Stimulated activated CD8-positive, alpha-beta memory T cell treated with anti-CD3 and anti-CD28 coated beads, Interleukin-4, amount 100 ng/mL, for 4 hours (primary cell): ENCODE results near the gene SEC22C.
A peak's percentile ranks its signal among the peaks of the same experiment; 100 is the strongest.

Source experiments
- DNase-seq, 2 donors: peaks; one replicate each; pipeline ENCODE4 v3.0.0-alpha.2; 2020; ENCODE audit warnings: low read depth in 2 of 2, low spot score in 1 of 2

SEC22C gene

DNA sequence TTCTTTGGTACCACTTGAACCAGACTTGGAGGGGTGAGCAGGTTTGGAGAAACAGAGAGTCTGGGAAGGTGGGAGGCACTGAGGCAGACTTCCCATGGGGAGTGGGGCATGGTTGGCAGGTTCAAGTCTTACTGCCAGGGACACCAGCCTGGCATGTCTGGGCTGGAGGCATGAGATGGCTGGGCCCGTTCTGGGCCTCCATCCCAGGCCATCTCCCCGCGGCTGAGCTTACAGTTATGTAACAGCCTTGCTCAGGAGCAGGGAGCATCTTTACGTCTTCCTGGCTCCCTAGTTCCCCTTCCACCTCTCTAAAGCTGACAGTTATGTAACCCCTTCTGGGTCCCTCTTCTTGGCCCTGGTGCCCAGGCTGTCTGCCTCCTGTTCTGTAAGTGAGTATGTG lies 66.9 kb downstream of the SEC22C start:
- DNase-seq = no peak

DNA sequence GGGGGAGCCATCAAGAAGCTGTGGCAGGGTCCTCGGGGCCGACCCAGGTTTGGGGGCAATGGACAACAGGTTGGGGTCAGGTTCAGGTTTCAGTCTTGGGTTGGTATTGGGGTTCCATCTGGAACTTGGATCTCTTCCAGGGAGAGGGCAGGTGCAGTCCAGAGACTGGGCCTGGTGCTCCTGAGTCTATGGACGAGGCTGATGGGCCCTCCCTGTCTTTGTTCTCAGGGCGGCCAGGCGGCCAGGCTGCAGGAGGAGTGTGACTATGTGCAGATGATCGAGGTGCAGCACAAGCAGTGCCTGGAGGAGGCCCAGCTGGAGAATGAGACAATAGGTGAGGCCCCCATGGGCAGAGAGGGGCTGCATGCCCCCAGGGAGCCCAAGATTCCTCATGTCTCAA lies 68.2 kb downstream of the SEC22C start:
- no peak for DNase-seq

DNA sequence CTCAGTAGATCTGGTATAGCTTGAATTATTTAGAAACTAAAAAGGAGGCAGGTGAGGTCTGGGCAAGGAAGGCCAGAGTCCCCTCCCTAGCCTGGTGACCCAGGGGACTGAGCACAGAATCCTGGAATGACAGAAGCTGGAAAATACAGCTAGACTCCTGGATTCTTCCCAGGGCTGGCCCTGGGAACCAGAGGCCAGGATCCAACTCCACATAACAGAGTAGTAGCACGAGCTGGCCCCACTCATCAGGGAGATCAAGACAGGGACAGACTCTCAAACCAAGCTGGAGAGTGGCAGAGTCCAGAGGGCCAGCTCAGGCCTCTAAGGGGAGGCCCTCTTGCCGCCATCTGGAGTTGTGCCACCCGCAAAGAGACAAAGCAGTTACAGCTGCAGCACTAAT lies 68.6 kb downstream of the SEC22C start:
- DNase-seq = no peak

DNA sequence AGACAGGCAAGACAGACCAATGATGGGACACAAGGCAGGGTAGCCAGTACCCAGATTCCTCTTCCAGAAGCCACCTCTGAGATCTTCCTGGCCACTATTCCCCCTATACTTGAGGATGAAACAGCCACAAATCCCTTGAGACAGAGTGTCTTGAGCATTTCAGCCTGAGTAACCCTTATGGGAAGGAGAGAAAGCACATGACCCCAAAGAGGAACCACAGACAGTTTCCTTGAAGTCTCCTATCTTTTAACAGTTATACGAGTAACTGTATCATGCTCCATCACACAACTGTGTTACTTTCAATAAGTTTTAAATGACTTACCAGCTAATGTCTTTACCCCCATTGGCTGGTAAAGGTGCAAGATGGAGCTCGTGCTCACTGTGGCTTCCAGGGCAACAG lies 70.0 kb downstream of the SEC22C start:
- no peak for DNase-seq

DNA sequence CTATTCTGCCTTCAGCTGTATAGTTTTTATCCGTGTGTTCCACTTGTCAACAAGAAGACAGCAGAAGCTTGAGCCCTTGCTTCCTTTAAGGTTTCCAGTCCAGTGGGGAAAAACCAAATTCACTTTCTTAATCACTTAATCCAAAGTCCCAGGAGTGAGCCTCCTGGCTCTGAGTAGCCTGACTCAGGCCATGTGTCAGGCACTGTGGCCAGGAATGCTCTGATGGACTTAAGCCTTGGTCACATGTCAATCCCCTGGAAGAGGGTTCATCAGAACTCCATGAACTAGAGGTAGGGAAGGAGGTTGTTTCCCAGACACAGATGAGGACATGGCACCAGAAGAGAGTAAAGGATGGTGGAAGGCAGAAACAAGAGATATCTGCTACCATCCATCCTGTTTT lies 70.6 kb downstream of the SEC22C start:
- no peak for DNase-seq

DNA sequence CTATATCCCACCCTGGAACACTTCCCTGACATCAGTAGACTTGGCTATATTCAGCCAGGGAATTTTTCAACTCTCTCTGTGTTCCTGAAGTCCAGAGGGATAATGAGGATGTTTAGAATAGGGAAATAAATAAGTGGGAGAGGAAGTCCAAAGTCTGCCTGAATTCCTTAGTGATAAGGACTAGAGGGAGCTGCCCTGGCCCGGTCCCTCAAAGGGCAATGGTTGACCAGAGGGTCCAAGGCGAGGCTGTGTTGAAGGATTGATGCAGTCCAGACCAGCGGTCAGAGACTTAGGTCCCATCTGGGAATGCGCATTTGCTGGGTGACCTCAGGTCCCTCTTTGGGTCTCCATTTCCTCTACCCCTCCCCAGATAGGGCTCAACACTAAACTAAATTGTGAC lies 71.4 kb downstream of the SEC22C start:
- DNase-seq = no peak

DNA sequence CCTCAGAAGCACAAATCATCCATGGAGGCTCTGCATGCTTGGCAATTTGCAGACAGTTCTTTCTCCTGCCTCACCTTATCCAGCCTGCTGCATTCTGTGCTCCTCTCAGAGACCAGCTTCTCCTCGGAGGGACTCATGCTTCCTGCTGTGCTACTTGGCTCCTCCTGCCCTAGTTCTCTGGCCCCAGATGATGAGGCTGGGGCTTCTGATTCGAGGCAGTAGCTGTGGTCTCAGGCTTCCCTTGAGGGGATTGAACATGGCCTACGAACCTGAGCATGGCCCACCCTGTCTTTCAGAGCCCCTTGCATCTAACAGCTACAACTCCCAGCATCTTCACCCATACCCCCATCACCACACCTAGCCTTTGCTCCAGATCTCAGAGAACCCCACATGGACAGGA lies 72.7 kb downstream of the SEC22C start:
- no peak for DNase-seq

DNA sequence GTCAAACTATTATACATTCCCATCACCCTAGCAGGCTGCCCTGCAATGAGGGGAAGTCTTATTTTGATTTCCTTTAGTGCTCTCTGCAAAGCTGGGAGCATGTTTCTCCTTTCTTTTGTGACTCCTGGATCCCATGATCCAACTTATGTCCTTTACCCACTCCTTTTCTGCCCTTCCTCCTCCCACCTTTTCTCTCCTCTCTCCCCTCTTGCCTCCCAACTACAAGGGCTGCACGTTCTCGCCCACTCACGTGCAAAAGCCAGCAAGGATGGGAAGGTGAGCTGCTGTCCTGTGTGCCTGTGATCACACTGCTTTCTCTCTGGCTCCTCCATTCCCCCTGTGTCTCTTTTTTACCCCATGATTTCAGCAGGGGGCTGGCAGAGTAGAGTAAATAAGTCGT lies 73.2 kb downstream of the SEC22C start:
- DNase-seq = no peak

DNA sequence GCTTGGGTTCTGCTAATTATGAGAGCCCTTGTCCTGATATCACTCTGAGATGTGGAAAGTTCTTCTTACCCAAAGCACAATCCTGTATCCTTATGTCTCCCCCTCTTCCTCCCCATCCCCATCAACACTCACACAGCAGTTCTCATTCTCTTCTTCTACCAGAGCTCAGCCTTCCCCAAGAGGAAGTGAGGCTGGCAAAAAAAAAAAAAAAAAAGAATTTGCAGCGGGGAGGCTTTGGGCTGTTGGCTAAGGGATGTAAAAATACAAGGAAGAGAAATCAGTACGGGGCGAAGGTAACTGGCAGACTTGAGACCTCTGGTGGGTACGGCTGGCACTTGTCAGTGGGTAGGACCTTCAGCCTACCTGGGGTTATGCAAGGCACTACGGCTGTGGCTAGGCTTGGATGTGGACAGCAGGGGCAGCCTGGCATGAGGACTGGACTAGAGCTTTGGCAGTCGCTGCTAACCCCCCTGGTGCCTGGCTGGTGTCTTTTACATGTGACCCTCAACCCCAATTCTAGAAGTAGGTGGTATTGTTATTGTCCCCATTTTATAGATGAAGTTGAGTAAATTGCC lies 73.9 kb downstream of the SEC22C start:
- no peak for DNase-seq

DNA sequence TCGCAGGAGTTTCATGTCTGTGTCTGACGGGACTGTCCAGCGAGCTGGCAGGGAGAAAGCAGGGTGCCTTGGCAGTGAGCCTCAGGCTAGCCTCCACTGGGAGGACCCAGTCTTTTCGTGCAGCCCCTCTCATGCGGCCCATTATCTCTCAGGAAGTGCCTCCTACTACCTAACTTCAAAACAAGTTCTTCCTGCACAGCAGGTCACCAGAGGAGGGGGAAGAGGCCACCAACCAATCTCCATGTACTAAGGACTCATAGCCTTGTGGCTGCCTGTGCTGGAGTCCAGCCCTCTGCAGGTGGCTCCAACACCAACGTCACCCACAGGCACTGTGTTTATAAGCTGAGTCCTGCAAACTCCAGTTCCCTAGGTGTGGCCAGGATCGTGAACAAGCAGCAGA lies 74.5 kb downstream of the SEC22C start:
- DNase-seq = no peak

DNA sequence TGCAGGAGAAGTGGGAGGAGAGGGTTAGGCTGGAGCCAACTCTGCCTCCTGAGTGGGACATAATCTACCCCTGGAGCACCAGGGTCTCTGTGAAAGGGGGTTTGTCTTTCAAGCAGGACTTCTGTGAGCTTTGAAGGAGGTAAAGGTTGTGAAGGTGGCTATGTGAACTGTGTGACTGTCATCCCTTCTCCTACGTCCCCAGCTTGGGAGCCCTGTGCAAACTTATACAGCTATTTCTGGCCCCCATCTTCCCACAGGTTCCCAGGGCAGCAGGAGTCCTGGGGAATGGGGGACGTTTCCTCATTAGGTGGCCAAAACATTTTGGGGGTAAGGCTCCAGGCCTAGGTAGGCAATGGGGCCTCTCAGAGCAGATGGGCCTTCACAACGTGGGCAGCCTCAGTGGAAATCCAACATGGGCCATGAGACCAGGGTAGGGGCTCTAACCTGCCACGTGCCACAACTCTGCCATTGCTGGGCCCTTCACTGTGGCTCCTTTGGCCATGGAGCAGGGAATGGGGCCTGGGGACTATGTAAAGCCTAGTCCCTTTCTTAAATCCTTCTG lies 75.8 kb downstream of the SEC22C start:
- DNase-seq = no peak

DNA sequence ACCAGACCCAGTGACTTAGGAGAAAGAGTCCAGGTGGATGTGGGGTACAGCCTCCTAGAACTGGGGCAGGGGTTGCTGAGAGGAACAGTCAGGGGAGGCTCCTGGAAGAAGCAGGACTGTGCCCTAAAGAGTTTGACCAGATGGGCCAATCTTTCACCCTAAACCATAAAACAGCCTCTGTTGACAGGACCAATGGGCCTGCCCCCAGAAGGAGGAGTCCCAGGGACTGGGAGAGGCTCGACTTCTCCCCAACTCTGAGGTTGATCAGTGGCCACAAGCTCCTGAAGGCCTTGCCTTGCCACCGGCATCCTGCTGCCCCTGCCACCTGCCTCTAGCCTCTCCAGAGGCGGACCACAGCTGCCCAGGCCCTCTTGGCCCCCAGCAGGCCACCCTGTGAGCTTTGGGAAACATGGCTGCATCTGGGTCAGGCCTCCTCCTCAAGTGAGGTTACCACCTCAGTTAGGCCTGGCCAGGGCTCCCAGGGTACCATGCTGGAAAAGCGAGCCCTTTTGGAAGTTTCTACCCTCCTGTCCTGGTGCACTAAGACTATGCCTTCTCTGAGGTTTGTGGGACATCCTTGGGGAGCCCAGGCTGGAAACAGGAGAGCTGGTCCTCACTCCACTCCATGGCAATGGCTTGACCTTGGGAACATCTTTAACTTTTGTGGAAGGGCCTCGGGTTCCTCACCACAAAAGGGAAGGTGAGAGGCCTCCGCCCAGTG lies 76.5 kb downstream of the SEC22C start:
- no peak for DNase-seq

DNA sequence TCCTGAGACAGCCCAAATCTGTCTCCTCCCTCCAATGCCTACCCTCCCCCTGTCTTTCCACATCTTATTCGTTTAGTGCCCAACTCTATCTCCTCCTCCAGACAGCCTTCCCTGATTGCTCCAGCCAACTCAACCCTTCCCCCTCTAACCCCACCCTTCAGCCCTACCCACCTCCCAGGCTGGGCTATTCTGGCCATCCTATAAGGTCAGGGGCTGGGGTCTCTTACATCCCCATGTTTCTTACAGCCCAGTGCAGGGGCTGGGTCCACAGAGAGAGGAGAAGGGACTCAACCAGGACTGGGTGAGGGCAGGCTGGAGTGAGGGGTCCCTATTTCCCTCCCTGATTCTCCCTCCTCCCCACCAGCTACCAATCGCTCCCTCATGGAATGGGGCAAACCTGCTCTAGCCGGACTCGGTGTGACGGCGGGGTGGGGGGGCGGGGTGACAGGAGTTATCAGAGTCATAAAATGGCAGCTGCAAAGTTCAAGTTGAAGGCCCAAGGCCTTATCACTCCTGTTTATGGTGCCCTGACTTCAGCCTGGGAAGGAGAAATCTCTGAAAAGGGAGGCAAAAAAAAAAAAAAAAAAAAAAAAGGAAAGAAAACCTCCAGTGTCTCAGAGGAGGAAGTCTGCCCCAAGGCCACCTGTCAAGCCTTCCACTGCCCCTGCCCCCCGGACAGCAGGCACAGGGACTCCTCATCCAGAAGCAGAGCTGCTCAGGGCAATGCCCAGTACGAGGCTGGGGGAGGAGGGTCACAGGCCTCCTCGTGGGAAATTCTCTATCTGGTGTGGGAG lies 77.2 kb downstream of the SEC22C start:
- DNase-seq = no peak

DNA sequence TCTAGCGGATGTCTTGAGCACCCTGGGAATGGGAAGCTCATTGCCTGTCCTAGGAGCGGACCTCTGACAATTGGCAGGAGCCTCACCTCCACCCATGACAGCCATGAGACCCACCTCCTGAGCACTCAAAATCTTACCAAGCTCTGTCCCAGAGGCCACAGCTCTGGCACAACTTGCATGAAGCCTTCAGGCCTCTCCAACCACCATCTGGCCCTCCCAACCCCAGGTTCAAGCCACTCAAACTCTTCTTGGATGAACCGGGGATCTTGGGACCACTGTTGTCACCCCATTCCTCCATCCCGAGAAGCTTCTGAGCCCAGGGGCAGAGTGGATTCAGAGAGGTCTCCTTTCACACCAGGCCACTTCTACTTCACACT lies 77.8 kb downstream of the SEC22C start:
- no peak for DNase-seq

DNA sequence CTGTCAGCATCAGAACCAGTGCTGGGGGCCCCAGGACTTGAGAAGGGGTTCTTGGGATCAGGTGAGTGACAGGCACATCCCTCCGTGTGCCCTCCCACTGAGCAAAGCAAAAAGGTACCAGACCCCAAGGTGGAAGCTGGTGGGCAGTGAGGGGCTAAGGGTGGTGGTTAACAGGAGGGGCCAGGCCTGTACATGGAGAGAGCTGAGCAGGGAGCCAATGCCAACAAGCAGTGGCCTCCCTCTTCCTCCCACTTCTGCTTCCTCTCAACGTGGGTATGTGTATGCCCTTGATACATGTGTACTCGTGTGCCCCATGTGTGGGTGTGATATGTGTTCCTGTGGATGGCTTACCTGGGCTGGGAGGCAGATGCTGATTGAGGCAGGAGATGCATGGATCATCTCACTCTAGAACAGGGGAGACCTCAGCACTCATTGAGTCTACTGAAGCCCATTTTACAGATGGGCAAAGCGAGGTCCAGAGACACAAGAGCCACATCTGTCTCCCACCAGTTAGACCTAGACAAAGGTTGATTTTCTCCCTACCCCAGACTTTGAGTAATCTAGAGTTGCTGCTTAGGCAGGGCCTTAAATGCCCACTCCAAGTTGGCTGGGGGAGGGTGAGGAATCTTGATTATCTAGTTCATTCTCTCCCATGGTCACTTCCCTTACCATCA lies 78.4 kb downstream of the SEC22C start:
- no peak for DNase-seq

DNA sequence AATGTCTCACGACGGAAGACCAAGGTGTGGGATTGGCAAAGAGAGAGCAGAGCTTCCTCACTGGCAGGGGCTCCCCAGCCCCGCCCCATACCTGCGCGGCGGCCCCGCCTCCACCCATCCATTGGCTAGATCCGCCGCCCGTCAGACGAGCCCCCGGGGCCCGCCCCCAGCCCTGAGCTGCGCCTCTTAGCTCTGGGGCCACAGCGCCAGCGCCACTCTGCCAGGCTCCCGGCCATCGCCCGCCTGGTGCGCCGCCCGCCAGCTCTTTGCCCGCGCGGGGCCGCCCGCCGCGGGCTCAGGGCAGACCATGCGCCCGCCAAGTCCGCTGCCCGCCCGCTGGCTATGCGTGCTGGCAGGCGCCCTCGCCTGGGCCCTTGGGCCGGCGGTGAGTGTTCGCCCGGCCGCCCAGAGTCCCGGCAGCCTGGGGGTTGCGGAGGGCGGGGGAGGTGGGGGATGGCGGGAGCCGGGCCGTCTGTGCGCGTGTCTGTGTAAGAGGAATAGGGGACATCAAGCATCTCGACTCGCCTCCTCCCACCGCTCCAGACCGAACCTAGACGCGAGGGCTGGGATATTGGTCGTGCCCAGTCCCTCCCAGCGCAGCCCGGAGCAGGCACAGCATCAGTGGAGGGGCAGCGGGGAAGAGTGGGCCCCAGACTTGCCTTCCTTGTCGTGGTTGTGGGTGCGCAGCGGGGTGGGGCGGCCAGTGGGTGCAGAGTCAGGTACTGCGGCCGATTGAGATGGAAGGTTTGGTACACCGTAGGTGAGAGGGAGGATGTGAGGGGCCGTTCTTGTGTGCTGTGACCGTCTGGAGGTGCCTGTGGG lies 79.1 kb downstream of the SEC22C start, which contains the start of gene VIPR1:
Gene VIPR1, plus strand, starts transcription at position 215 of the 822 bp plus-strand sequence. Its CDS starts 93 bp downstream, at position 308.
- DNase-seq = peak; percentile 75 to 79

DNA sequence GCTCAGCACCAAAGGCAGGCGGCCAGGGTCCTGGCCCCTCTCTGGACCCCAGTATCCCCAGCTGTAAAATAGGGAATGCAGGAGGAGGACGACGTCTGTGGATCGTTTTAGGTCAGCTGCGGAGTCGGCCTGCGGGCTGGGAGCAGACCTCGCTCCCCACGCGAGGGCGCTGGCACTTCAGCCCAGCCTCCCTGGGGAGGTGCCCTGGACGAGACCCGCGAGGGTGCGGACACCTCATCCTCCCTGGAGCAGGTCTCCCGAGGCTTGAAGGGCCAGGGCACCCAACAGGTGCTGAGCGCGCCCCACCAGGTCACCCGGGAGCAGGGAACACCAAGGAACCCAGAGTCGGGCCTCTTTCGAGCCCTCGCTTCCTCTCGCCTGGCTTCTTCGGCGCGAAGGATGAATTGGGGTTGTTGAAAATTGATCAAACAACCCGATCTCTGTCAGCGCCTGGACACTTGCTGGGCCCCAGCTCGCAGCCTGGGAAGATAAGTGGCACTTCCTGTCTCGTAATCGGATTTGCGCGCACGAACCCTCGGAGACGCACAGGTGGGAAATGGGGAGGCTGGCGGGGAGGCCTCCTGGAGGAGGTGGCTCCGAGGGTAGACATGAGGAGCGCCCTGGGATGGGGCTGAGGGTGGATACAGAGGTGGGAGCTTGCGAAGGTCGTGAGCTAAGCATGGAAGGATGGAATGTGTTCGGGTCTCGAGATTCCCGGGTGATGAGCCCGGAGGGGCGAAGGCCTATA lies 79.9 kb downstream of the SEC22C start:
- peak in 1 of 2 donors; percentile 19 for DNase-seq

DNA sequence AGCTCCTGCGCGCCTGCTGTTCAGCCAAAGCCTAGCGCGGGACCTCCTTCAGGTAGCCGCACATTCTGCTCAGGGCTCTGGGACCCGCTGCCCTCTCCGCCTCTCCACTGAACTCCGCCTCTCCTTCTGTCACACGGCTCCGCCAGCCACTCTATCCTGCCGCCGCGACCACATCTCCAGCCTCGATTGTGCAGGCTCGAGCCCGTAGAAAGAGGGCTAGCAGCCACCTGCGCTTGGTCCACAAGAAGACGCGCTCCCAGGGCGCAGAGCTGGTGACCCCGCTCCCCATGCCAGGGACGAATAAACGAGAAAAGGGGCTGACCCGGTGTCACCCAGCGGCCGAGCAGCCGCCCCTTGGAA lies 80.5 kb downstream of the SEC22C start:
- no peak for DNase-seq

DNA sequence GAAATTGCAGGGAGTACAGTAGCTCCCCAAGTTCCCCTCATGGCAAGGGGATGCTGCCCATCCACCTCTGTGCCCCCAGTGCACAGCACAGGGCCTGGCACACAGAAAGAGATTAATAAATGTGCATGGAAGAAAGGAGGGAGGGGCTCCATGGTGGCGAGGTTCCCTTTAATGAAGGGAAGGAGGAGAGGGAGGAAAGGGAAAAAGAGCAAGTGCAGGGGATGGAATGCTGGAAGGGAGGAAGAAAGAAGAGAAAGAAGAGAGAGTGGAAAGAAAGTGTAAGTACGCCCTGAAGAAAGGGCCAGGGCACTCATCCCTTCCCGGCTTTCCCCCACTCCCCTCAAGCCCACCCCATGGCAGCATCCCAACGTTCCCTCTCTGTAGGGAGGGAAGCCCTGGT lies 80.9 kb downstream of the SEC22C start:
- DNase-seq = no peak

DNA sequence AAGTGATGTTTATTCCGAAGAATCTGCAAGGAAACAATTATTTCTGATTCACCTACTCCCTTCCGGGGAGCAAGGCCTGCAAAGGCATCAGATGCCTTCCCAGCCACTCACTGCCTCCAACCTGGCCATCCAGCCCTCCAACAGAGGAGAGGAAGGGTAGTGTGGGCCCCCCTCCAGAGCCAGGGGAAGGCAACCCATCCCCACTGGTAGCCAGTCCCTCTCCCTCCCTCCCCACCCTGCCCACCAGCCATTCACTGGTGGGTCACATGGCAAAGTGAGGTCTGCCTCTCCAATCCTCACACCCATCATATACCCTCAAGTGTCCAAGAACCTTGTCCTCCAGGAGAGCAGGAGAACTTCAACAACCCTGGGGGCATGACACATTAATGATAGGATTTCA lies 81.7 kb downstream of the SEC22C start:
- DNase-seq = no peak
